Nephron (organoid): ENCODE results near the gene UNC45A.

Experiments used
- H3K27ac Mint-ChIP-seq, 3 experiments: 2 replicates each; pipeline ENCODE4 v1.8.0; 2020; ENCODE audit warnings: mixed read lengths in 3 of 3, mild to moderate bottlenecking in 2 of 3, moderate library complexity in 1 of 3
- H3K27me3 Mint-ChIP-seq: 2 replicates; pipeline ENCODE4 v1.8.0; 2021; ENCODE audit warnings: low read depth, mild to moderate bottlenecking, moderate library complexity, mixed read lengths
- H3K36me3 Mint-ChIP-seq: 2 replicates; pipeline ENCODE4 v1.8.0; 2020; ENCODE audit warnings: low read depth, mixed read lengths
- H3K4me1 Mint-ChIP-seq: 2 replicates; pipeline ENCODE4 v1.8.0; 2020; ENCODE audit warnings: mixed read lengths
- H3K4me3 Mint-ChIP-seq, 3 experiments: 2 replicates each; pipeline ENCODE4 v1.8.0; 2020; ENCODE audit warnings: mild to moderate bottlenecking in 3 of 3, mixed read lengths in 3 of 3, moderate library complexity in 2 of 3
- H3K9me3 Mint-ChIP-seq: 2 replicates; pipeline ENCODE4 v1.8.0; 2020; ENCODE audit warnings: mixed read lengths
- TF ChIP-seq, protein P1 (sequence below), 3 experiments: fragments of 200-600 bp; sonication (generic); IDR thresholded peaks; one replicate each; pipeline ENCODE4 v1.5.0; 2021; ENCODE audit warnings: antibody characterized with exemption in 3 of 3; ENCODE audit not compliant: unreplicated experiment in 3 of 3

Gene UNC45A

GRCh38 chr15:90889736-90890456, 45.2 kb upstream of the UNC45A start:
- Mint-ChIP-seq H3K4me3 (no peak overlapping the region), H3K4me1 (peaks cover 11% of the 10 kb centered on the region), H3K9me3 (no peaks in the 10 kb centered on the region), H3K27me3 (no peaks in the 10 kb centered on the region), H3K27ac (no peak overlapping the region), H3K36me3 (peaks cover 5% of the 10 kb centered on the region)
- TF ChIP-seq, protein P1, sequence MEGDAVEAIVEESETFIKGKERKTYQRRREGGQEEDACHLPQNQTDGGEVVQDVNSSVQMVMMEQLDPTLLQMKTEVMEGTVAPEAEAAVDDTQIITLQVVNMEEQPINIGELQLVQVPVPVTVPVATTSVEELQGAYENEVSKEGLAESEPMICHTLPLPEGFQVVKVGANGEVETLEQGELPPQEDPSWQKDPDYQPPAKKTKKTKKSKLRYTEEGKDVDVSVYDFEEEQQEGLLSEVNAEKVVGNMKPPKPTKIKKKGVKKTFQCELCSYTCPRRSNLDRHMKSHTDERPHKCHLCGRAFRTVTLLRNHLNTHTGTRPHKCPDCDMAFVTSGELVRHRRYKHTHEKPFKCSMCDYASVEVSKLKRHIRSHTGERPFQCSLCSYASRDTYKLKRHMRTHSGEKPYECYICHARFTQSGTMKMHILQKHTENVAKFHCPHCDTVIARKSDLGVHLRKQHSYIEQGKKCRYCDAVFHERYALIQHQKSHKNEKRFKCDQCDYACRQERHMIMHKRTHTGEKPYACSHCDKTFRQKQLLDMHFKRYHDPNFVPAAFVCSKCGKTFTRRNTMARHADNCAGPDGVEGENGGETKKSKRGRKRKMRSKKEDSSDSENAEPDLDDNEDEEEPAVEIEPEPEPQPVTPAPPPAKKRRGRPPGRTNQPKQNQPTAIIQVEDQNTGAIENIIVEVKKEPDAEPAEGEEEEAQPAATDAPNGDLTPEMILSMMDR (IDR thresholded peaks at IDR 0.05; ENCODE audit: unreplicated experiment in 3 of 3): no peak

DNA sequence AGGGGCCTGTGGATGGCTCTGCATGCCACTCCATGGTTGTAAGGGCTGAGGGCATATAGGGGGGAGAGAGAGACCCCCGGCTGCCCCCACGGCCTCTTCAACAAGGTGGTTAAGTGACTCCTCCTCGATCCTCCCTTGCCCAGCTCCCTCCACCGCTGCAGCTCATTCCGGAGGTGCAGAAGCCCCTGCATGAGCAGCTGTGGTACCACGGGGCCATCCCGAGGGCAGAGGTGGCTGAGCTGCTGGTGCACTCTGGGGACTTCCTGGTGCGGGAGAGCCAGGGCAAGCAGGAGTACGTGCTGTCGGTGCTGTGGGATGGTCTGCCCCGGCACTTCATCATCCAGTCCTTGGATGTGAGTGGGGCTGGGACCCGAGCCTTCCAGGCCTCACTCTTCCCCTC, 44.2 kb upstream of the UNC45A start:
- peaks cover 9% of the 10 kb centered on the region for H3K36me3 Mint-ChIP-seq
- H3K4me1 Mint-ChIP-seq: peaks cover 13% of the 10 kb centered on the region
- no peaks in the 10 kb centered on the region for H3K9me3 Mint-ChIP-seq
- no peak overlapping the region for H3K27ac Mint-ChIP-seq
- no peak overlapping the region for H3K4me3 Mint-ChIP-seq
- TF ChIP-seq, protein P1 (IDR thresholded peaks at IDR 0.05; ENCODE audit: unreplicated experiment in 3 of 3): no peak
- no peaks in the 10 kb centered on the region for H3K27me3 Mint-ChIP-seq

- Mint-ChIP-seq H3K27me3 (no peaks in the 10 kb centered on the region), H3K4me3 (no peak overlapping the region), H3K9me3 (no peaks in the 10 kb centered on the region), H3K36me3 (peaks cover 10% of the 10 kb centered on the region), H3K4me1 (peaks cover 8% of the 10 kb centered on the region), H3K27ac (no peak overlapping the region)
- TF ChIP-seq, protein P1 (IDR thresholded peaks at IDR 0.05; ENCODE audit: unreplicated experiment in 3 of 3): no peak
Observed at GRCh38 chr15:90891346-90891949, 43.6 kb upstream of the UNC45A start.

DNA sequence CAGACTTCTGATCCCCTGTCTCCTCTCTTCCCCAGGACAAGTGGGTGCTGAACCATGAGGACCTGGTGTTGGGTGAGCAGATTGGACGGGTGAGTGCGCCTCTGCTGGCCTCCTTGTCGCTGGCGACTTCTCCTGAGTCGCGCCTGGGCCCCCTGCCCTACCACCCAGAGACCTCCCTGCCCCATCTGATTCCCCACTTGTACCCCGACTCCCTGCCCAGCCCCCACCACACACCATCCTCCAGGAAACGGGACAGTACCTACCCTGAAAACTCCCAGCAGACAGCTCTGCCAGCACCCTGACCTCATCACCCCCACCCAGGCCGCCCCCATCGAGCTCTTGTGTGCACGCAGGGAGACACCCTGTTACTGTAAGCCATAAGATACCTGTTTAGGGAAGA, 43.1 kb upstream of the UNC45A start:
- H3K9me3 Mint-ChIP-seq: no peaks in the 10 kb centered on the region
- no peak overlapping the region for H3K4me3 Mint-ChIP-seq
- H3K4me1 Mint-ChIP-seq: peaks cover 8% of the 10 kb centered on the region
- H3K27ac Mint-ChIP-seq: no peak overlapping the region
- H3K27me3 Mint-ChIP-seq: peaks cover 2% of the 10 kb centered on the region
- TF ChIP-seq, protein P1 (IDR thresholded peaks at IDR 0.05; ENCODE audit: unreplicated experiment in 3 of 3): no peak
- H3K36me3 Mint-ChIP-seq: peaks cover 10% of the 10 kb centered on the region

DNA sequence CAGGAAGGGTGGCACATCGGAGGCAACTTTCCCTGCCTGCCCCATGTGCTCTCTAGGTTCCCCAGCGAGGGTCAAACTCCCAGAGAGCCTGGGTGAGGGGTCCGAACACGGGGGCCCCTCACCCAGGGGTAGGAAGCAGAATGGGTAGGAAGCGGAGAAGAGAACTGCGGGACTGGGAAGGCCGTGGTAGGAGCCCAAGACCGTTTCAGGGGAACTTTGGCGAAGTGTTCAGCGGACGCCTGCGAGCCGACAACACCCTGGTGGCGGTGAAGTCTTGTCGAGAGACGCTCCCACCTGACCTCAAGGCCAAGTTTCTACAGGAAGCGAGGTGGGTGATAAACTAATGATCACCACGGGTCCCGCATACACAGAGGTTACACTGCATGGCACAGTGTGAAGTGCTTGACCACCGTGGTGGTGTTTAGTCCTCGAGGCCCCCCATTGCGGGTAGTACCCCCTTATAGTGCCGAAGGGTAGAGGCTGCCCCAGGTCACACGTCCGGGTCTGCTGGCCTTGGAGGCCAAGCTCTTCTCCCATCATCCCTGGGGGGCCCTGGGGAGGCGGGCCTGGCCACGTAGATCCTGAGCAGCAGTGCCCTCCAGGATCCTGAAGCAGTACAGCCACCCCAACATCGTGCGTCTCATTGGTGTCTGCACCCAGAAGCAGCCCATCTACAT, 42.4 kb upstream of the UNC45A start:
- peaks cover 8% of the 10 kb centered on the region for H3K4me1 Mint-ChIP-seq
- no peak overlapping the region for H3K4me3 Mint-ChIP-seq
- peaks cover 5% of the 10 kb centered on the region for H3K27me3 Mint-ChIP-seq
- peaks cover 6% of the 10 kb centered on the region for H3K36me3 Mint-ChIP-seq
- TF ChIP-seq, protein P1 (IDR thresholded peaks at IDR 0.05; ENCODE audit: unreplicated experiment in 3 of 3): no peak
- H3K27ac Mint-ChIP-seq: no peak overlapping the region
- no peaks in the 10 kb centered on the region for H3K9me3 Mint-ChIP-seq
